Lower lobe of right lung (tissue), 2 donors: ENCODE measurements around the gene DHFR2. TPM values are rescaled to one million over a fixed set of nuclear protein-coding genes. Genes with fewer than 3 reads are reported as not detected.
"Not testable (repeated sequence)": the region's sequence is repeated elsewhere in the genome, so short reads cannot be mapped to it uniquely, and the experiment has no call there.

Experiments
- ATAC-seq, 2 donors: fragments of 200-7000 bp; cut with Tn5 transposase; one replicate each; pipeline ENCODE4 v1.9.1; 2020 to 2022; ENCODE audit warnings: mild to moderate bottlenecking in 2 of 2, moderate library complexity in 2 of 2
- DNase-seq: peaks from one replicate; pipeline ENCODE4 v3.0.0-alpha.2; 2020
- H3K27ac ChIP-seq: fragments of 200-600 bp; one replicate; pipeline ENCODE4 v1.8.0; 2022
- H3K27me3 ChIP-seq: fragments of 200-600 bp; one replicate; pipeline ENCODE4 v1.8.0; 2022; ENCODE audit warnings: low read depth
- H3K36me3 ChIP-seq: fragments of 200-600 bp; one replicate; pipeline ENCODE4 v1.8.0; 2022; ENCODE audit warnings: mild to moderate bottlenecking
- H3K4me1 ChIP-seq: fragments of 200-600 bp; one replicate; pipeline ENCODE4 v1.8.0; 2022
- H3K4me3 ChIP-seq: fragments of 200-600 bp; one replicate; pipeline ENCODE4 v1.8.0; 2022; ENCODE audit warnings: mild to moderate bottlenecking
- H3K9me3 ChIP-seq: fragments of 200-600 bp; one replicate; pipeline ENCODE4 v1.8.0; 2022
- intact Hi-C: fragments of 100-400 bp; cut with DNase I; formaldehyde crosslinking; loops from one replicate; pipeline ENCODE4 v1.11.0; 2022
- total RNA-seq: library from RNA; stranded (reverse); fragmentation: NEBNext Ultra II Directional; extraction: Animal tissue kit (Norgen Biotek cat#: 25700); gene quantifications from one replicate; pipeline ENCODE4 v1.2.1, GENCODE V29; 2021
- TF ChIP-seq, protein P1 (sequence below): fragments of 200-600 bp; IDR thresholded peaks from one replicate; pipeline ENCODE4 v1.8.0; 2022; ENCODE audit warnings: antibody characterized with exemption, mild to moderate bottlenecking
- donor health status: DM: no; HTN: yes; CAD: no; lungs with severe emphysema.

The DHFR2 gene
- total RNA-seq, 1 donor from 2014 or later = 9.2 TPM

DNA sequence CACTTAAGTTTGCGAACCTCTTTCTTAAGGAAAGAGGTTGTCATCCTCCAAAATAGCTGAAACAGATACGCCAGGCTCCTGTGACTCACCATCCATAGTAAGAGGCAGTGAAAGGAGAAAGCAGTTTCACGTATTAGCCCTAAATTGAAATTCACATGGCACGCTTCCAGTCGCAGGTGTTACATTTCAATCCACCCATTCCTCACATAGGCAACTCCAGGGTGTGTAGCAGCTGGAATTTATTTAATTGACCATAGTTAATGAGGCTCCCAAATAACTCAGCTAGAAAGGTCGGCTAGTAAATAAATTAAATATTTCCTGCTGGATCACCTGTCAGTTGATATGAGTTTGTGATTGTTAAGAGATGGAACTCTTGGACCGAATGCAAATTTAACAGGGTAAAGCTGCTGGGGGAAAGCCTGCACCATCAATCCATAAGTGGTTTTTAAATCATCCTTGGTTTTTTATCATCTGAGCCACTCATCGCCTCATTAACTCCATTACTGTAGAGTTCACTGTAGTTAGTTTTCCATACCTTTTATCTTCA is 19.7 kb upstream of the DHFR2 start:
- intact Hi-C loops = no loop called here
- H3K27ac ChIP-seq = no peak overlapping the region

DNA sequence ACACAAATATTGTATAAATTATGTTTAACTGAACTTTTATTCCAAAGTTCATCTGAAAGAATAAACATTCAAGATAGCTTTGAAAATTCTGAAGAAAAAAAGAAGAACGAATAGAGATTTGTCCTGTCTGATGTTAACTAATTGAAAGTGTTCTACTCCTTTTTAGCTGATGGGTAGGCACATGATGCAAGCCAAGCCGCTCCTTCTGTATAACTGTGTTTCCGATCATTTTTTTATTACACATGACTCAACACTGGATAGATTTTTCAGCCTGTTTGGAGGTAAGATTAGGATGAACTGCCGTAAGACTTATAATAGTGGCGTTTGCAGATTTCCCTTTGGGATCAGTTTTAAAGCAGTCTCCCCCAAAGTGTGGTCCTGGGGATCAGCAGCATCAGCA is 19.2 kb upstream of the DHFR2 start:
- Histone ChIP-seq H3K9me3 (no peaks in the 10 kb centered on the region), H3K4me1 (peaks cover 8% of the 10 kb centered on the region), H3K27ac (no peak overlapping the region), H3K36me3 (peaks cover 36% of the 10 kb centered on the region), H3K4me3 (no peak overlapping the region), H3K27me3 (no peaks in the 10 kb centered on the region)
- TF ChIP-seq, protein P1, sequence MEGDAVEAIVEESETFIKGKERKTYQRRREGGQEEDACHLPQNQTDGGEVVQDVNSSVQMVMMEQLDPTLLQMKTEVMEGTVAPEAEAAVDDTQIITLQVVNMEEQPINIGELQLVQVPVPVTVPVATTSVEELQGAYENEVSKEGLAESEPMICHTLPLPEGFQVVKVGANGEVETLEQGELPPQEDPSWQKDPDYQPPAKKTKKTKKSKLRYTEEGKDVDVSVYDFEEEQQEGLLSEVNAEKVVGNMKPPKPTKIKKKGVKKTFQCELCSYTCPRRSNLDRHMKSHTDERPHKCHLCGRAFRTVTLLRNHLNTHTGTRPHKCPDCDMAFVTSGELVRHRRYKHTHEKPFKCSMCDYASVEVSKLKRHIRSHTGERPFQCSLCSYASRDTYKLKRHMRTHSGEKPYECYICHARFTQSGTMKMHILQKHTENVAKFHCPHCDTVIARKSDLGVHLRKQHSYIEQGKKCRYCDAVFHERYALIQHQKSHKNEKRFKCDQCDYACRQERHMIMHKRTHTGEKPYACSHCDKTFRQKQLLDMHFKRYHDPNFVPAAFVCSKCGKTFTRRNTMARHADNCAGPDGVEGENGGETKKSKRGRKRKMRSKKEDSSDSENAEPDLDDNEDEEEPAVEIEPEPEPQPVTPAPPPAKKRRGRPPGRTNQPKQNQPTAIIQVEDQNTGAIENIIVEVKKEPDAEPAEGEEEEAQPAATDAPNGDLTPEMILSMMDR = no peak
- ATAC-seq = no peak
- no peak for DNase-seq
- intact Hi-C loops = no loop called here

More for the DNA sequence above, 19.7 kb upstream of the DHFR2 start:
- Histone ChIP-seq H3K4me3 (no peak overlapping the region), H3K36me3 (peaks cover 34% of the 10 kb centered on the region), H3K9me3 (no peaks in the 10 kb centered on the region), H3K4me1 (peaks cover 8% of the 10 kb centered on the region), H3K27me3 (no peaks in the 10 kb centered on the region)
- TF ChIP-seq, protein P1 = no peak
- DNase-seq = no peak
- no peak for ATAC-seq

DNA sequence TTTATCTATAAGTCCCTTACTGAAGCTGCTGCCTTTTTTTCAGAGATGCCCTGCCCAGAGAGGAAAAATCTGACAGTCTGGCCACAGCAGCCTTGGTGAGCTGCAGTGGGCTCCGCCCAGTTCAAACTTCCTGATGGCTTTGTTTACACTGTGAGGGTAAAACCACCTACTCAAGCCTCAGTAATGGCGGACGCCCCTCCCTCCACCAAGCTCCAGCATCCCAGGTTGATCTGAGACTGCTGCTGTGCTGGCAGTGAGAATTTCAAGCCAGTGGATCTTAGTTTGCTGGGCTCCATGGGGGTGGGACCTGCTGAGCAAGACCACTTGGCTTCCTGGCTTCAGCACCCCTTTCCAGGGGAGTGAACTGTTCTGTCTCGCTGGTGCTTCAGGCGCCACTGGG is 17.8 kb upstream of the DHFR2 start:
- H3K27me3 ChIP-seq, H3K4me1 ChIP-seq, H3K9me3 ChIP-seq, ATAC-seq, DNase-seq, H3K4me3 ChIP-seq, intact Hi-C loops, H3K27ac ChIP-seq: not testable (repeated sequence)
- H3K36me3 ChIP-seq = peaks cover 37% of the 10 kb centered on the region

- DNase-seq = no peak
- Histone ChIP-seq H3K4me1 (peaks cover 8% of the 10 kb centered on the region), H3K27ac (no peak overlapping the region), H3K27me3 (no peaks in the 10 kb centered on the region), H3K4me3 (no peak overlapping the region), H3K36me3 (peaks cover 23% of the 10 kb centered on the region), H3K9me3 (no peaks in the 10 kb centered on the region)
- intact Hi-C loops = no loop called here
- TF ChIP-seq, protein P1 = no peak
- no peak for ATAC-seq
Measured at GRCh38 chr3:94076055-94076454, 13.3 kb upstream of the DHFR2 start.

DNA sequence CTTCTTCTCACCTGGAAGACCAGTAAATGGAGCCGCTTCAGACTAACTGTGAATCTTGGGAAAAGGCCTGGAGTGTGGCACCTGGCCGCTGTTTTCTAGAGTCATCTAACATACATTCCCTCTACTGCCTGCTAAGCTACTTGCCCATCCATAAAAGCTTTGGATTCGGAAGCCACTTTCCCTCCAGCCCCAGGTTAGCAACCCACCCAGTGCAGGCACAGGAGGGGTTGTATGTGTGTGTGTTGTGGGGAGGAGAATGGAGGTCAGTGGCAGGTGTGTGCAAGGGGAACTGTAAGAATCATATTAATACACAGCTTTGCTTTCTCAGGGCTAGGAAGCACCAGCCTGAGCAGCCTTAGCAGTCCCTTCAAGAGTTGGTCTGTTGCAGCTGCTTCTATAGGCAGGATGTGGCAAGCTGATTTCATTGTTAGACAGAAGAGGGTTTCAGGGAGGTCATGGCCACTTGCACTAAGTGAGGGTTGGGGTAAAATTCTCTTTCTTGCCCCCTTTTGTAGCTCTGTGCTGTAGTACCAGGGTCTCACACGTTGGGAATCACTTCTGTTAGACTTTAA is 9.1 kb upstream of the DHFR2 start:
- H3K36me3 ChIP-seq = peaks cover 20% of the 10 kb centered on the region
- H3K9me3 ChIP-seq = no peaks in the 10 kb centered on the region
- no peak overlapping the region for H3K27ac ChIP-seq
- no peaks in the 10 kb centered on the region for H3K4me1 ChIP-seq
- DNase-seq (no peak), ATAC-seq (no peak)
- intact Hi-C loops = no loop called here
- TF ChIP-seq, protein P1 = no peak
- no peak overlapping the region for H3K4me3 ChIP-seq
- H3K27me3 ChIP-seq = no peaks in the 10 kb centered on the region

DNA sequence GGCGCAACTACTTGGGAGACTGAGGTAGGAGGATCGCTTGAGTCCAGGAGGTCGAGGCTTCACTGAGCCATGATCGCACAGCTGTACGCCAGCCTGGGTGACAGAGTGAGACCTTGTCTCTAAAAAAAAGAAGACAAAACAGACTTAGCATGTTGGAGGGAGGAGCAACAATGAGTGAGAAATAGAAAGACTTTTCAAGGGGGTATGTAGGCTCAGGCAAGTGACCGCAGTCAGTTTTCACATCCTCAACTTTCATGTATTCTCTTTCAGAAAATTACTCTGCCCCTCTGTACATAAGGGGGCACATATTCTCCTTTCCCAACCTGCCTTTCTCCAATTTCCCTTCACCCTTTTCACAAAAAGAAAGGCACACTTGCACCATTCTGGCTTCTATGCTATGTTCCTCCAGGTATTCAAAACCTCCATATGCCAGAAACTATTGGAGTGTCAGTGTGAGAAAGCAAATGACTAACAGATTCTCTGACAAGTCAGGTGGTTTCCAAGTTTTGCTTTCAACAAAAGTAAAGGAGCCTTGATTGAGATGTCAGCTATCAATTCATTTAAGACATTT is 7.7 kb upstream of the DHFR2 start:
- ATAC-seq = no peak
- H3K27me3 ChIP-seq = no peaks in the 10 kb centered on the region
- no peak for DNase-seq
- TF ChIP-seq, protein P1 = no peak
- H3K36me3 ChIP-seq = peaks cover 10% of the 10 kb centered on the region
- intact Hi-C loops = no loop called here
- H3K9me3 ChIP-seq = no peaks in the 10 kb centered on the region
- peaks cover 5% of the 10 kb centered on the region for H3K4me1 ChIP-seq
- no peak overlapping the region for H3K4me3 ChIP-seq
- no peak overlapping the region for H3K27ac ChIP-seq
